PC-9 (cell line): ENCODE data around the gene GLB1L3. TPM values are rescaled to one million over a fixed set of nuclear protein-coding genes. Genes with fewer than 3 reads are reported as not detected.

Experiments
- BruUV-seq: library from RNA; stranded (reverse); fragments of 400-500 nt; replicated peaks from 2 replicates; lab custom pipeline; 2021; lab: Mats Ljungman, UMichigan
- CTCF ChIA-PET: fragments of 300-600 bp; sonication (Branson Sonifier 250); formaldehyde crosslinking; loops from one replicate; lab custom pipeline; 2022; ENCODE audit warnings: antibody characterized with exemption; lab: Charles Lee
- POLR2A ChIA-PET: fragments of 300-600 bp; sonication (Branson Sonifier 250); formaldehyde crosslinking; loops from one replicate; lab custom pipeline; 2022; ENCODE audit warnings: antibody characterized with exemption; ENCODE audit not compliant: unreplicated experiment; lab: Charles Lee
- DNase-seq, 2 experiments: peaks; one replicate each; pipeline versions ENCODE4 v3.0.0 to v3.0.0-alpha.2; 2015 to 2022; ENCODE audit warnings: mixed read lengths in 1 of 2
- H2AFZ ChIP-seq: fragments of 200-600 bp; sonication (generic); 2 replicates; pipeline ENCODE4 v1.8.1; 2017; ENCODE audit warnings: antibody characterized with exemption
- H3F3A ChIP-seq: fragments of 200-600 bp; sonication (generic); 2 replicates; pipeline ENCODE4 v1.8.1; 2017; ENCODE audit warnings: antibody characterized with exemption, mild to moderate bottlenecking, low read depth; ENCODE audit not compliant: insufficient read depth
- H3K27ac ChIP-seq: fragments of 200-600 bp; sonication (generic); 2 replicates; pipeline ENCODE4 v1.6.1; 2016; ENCODE audit warnings: mixed run types
- H3K27me3 ChIP-seq: fragments of 200-600 bp; sonication (generic); 2 replicates; pipeline ENCODE4 v1.6.1; 2016; ENCODE audit warnings: low read depth, mixed run types; ENCODE audit not compliant: insufficient read depth
- H3K36me3 ChIP-seq: fragments of 200-600 bp; sonication (generic); 2 replicates; pipeline ENCODE4 v1.6.1; 2016; ENCODE audit warnings: low read depth, mixed run types
- H3K4me1 ChIP-seq: fragments of 200-600 bp; sonication (generic); replicated peaks from 2 replicates; pipeline ENCODE4 v1.6.1; 2016; ENCODE audit warnings: mixed run types; ENCODE audit not compliant: insufficient read depth
- H3K4me2 ChIP-seq: fragments of 200-600 bp; sonication (generic); 2 replicates; pipeline ENCODE4 v1.6.1; 2017; ENCODE audit warnings: mixed run types
- H3K4me3 ChIP-seq: fragments of 200-600 bp; sonication (generic); 2 replicates; pipeline ENCODE4 v1.6.1; 2016; ENCODE audit warnings: mixed run types
- H3K79me2 ChIP-seq: fragments of 200-600 bp; sonication (generic); 2 replicates; pipeline ENCODE4 v1.6.1; 2017; ENCODE audit warnings: low read depth, mixed run types
- H3K9me2 ChIP-seq: fragments of 200-600 bp; sonication (generic); 2 replicates; pipeline ENCODE4 v1.8.1; 2017; ENCODE audit warnings: mild to moderate bottlenecking; ENCODE audit not compliant: insufficient read depth
- H3K9me3 ChIP-seq: fragments of 200-600 bp; sonication (generic); 2 replicates; pipeline ENCODE4 v1.8.1; 2016; ENCODE audit warnings: low read depth; ENCODE audit not compliant: insufficient read depth
- H4K20me1 ChIP-seq: fragments of 200-600 bp; sonication (generic); 2 replicates; pipeline ENCODE4 v1.8.1; 2017; ENCODE audit not compliant: insufficient read depth
- CTCF ChIP-seq: fragments of 200-600 bp; sonication (generic); conservative IDR thresholded peaks from 2 replicates; pipeline ENCODE4 v1.6.1; 2017; ENCODE audit warnings: mixed run types, antibody characterized with exemption, mild to moderate bottlenecking, moderate library complexity
- EZH2 ChIP-seq: fragments of 200-600 bp; sonication (generic); IDR thresholded peaks from 2 replicates; pipeline ENCODE4 v1.8.0; 2017; ENCODE audit warnings: antibody characterized with exemption, low read depth
- intact Hi-C: fragments of 100-400 bp; cut with micrococcal nuclease; formaldehyde crosslinking; loops from one replicate; pipeline ENCODE4 v1.10.0; 2022; ENCODE audit not compliant: unreplicated experiment
- total RNA-seq: library from RNA; stranded (reverse); gene quantifications from 2 replicates; pipeline ENCODE4 v1.2.3, GENCODE V29; 2021

The GLB1L3 gene
- total RNA-seq, 1 experiment from 2014 or later = not detected

GRCh38 chr11:134347441-134347840 lies 71.3 kb downstream of the GLB1L3 start:
- H3K4me3 ChIP-seq = no peak overlapping the region
- no peaks in the 10 kb centered on the region for H3K79me2 ChIP-seq
- H3K9me2 ChIP-seq = no peaks in the 10 kb centered on the region
- H3K27ac ChIP-seq = no peak overlapping the region
- H3F3A ChIP-seq = no peaks in the 10 kb centered on the region; the same call in 1 of the 2 replicates
- no peak overlapping the region for H3K4me2 ChIP-seq
- H3K9me3 ChIP-seq = no peaks in the 10 kb centered on the region
- intact Hi-C loops = no loop called here
- ChIA-PET POLR2A (no interaction called here), CTCF (no interaction called here)
- no peaks in the 10 kb centered on the region for H3K36me3 ChIP-seq
- TF ChIP-seq CTCF = no peak
- TF ChIP-seq EZH2 = no peak
- no peak overlapping the region for H2AFZ ChIP-seq
- no peaks in the 10 kb centered on the region for H4K20me1 ChIP-seq
- no peak for DNase-seq
- no peaks in the 10 kb centered on the region for H3K27me3 ChIP-seq
- H3K4me1 ChIP-seq = no peaks in the 10 kb centered on the region
- BruUV-seq = no TSS peak

GRCh38 chr11:134349109-134349801 lies 73.1 kb downstream of the GLB1L3 start:
- TF ChIP-seq CTCF (no peak), EZH2 (no peak)
- Histone ChIP-seq H2AFZ (no peak overlapping the region), H3K4me3 (no peak overlapping the region), H3K9me2 (no peaks in the 10 kb centered on the region), H3K9me3 (no peaks in the 10 kb centered on the region), H3K79me2 (no peaks in the 10 kb centered on the region), H3K27ac (no peak overlapping the region), H3K4me2 (no peak overlapping the region), H3K4me1 (no peaks in the 10 kb centered on the region), H3F3A (no peaks in the 10 kb centered on the region; the same call in 1 of the 2 replicates), H3K27me3 (no peaks in the 10 kb centered on the region), H4K20me1 (no peaks in the 10 kb centered on the region), H3K36me3 (no peaks in the 10 kb centered on the region)
- ChIA-PET CTCF (no interaction called here), POLR2A (no interaction called here)
- intact Hi-C loops = no loop called here
- DNase-seq = no peak
- no TSS peak for BruUV-seq

GRCh38 chr11:134349802-134350355 lies 73.7 kb downstream of the GLB1L3 start:
- ChIA-PET CTCF (no interaction called here), POLR2A (no interaction called here)
- intact Hi-C loops = no loop called here
- Histone ChIP-seq H3F3A (no peaks in the 10 kb centered on the region; the same call in 1 of the 2 replicates), H3K79me2 (no peaks in the 10 kb centered on the region), H3K4me1 (peaks cover under 1% of the 10 kb centered on the region; the same call in 1 of the 2 replicates), H2AFZ (no peak overlapping the region), H4K20me1 (no peaks in the 10 kb centered on the region), H3K9me3 (no peaks in the 10 kb centered on the region), H3K27ac (no peak overlapping the region), H3K9me2 (no peaks in the 10 kb centered on the region), H3K27me3 (no peaks in the 10 kb centered on the region), H3K36me3 (no peaks in the 10 kb centered on the region), H3K4me2 (no peak overlapping the region), H3K4me3 (no peak overlapping the region)
- no peak for DNase-seq
- TF ChIP-seq CTCF (no peak), EZH2 (no peak)
- BruUV-seq = no TSS peak
